Measurements from ENCODE around the gene UBQLN4.
A peak's percentile ranks its signal among the peaks of the same experiment; 100 is the strongest.

UBQLN4 gene

GRCh38 chr1:156053768-156054499 lies at the start of gene UBQLN4:
UBQLN4 (minus strand) TSS chr1:156053798; CDS start chr1:156053701, 97 bp downstream.
- DNase-seq (ENCODE audit: low read depth in 4 of 4, low spot score in 1 of 4) = peak; percentile 64 to 81 (median 76)

DNA sequence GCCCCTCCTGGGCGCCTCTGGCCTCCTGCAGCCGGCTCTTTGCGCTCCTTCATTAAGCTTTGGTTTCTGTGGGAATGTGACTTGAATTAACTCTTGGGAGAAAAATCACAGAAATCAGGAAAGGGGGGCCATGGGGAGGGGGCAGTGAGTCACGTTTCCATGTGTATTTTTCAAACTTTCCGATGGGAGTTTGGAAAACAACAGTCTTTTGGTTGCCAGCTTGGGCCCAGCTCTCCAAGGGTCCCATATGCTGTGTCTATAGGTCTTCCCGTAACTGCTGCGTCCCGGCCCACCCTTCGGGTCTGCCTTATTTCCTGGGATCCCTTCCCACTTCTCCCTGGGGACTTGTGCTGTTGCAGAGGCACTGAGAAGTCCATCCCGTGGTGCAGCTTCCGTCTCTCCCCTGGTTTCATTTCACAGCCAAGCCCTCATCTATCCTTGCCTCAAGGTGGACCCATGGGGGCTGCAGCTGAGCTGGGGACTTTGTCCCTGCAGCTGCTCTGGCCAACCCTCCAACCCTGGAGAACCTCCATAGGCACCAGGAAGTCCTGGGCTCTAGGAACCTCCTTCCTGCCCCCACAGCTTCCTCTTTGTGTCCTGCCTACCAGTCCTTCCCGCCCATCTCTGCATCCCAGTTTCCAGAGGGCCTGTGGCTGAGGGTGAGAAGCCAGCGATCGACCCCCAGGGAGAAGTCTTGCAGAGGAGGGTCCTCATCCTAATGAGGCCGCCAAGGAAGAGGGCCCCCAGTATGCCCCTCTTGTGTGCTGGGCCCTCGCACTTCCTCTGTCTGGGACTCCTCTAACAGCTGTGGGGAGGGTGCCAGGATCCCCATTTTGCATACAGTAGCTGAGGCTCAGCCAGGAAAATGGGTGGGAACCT lies 49.3 kb upstream of the UBQLN4 start:
- no peak for DNase-seq (ENCODE audit: low read depth in 4 of 4, low spot score in 1 of 4)

GRCh38 chr1:156101880-156102279 lies 48.3 kb upstream of the UBQLN4 start:
- no peak for DNase-seq (ENCODE audit: low read depth in 4 of 4, low spot score in 1 of 4)

DNA sequence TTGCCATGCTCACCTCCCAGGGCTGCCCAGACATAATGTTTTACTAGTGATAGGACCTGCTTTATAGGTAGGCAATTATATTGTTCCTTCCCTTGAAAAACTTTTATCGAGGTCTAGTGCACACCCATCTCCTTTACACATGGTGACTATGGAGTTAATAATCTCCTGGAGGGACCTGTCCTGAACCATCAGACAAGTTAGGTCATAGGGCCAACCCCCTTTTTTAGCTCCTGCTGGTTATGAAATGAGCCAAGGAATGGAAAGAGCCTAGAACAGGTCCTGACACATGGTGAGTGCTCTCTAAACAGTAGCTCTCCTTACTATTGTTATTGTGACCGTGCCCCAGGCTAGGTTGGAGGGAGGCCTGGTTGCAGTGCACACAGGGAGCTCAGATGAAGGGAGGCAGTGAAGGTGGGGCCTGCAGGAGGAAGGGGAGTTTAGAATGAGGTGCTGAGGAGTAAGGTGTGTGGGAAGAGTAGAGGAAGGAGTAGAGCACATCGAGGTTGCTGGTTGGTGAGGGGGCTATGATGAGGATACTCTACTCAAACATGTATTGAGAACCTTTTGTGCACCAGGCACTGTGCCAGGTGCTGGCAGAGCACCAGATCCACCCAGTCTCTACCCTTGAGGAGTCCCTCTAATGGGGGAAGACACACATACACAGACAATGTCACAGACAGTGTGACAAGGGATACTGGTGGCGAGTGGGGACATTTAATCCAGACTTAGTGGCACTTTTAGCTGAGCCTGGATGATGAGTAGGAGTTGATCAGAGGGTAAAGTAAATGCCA lies 46.8 kb upstream of the UBQLN4 start:
- no peak for DNase-seq (ENCODE audit: low read depth in 4 of 4, low spot score in 1 of 4)

DNA sequence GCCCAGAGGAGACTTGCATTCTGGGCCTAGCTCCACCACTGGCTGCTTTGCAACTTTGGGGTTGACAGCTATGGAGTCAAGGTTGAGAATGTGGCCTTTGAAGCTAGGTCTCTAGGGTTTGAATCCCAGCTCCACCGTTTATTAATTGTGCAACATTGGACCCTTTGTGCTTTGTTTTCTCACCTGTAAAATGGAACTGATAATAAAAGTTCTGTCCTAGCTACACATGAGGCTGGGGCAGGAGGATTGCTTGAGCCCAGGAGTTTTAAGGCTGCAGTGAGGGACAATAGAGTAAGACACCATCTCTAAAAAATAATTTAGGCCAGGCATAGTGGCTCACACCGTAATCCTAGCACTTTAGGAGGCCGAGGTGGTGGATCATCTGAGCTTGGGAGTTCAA lies 45.7 kb upstream of the UBQLN4 start:
- no peak for DNase-seq (ENCODE audit: low read depth in 4 of 4, low spot score in 1 of 4)

DNA sequence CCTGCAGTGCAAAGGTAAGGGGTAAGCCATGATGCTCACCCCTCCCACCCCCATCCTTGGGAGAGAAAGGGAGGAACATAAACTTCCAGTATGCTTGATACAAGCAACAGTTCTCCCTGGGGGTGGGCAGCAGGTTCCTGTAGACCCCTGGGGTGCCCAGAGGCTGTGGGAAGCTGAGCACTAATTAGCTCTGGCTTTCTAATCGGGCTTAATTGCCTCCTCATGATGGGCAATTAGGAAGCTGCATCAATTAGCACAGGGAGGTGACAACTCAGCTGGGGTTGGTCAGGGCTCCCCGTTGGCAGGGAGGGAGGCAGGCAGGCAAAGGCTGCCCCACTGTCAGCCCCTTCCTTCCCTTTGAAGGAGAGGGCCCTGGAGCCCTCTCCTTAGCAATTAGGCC lies 45.2 kb upstream of the UBQLN4 start:
- DNase-seq (ENCODE audit: low read depth in 4 of 4, low spot score in 1 of 4) = no peak

- peak in 2 of 4 experiments; percentile 25 to 56 for DNase-seq (ENCODE audit: low read depth in 4 of 4, low spot score in 1 of 4)
Measured at GRCh38 chr1:156097499-156098178, 44.0 kb upstream of the UBQLN4 start.

- DNase-seq (ENCODE audit: low read depth in 4 of 4, low spot score in 1 of 4) = peak; percentile 67 to 90 (median 76)
Measured at GRCh38 chr1:156096640-156097391, 43.2 kb upstream of the UBQLN4 start.

DNA sequence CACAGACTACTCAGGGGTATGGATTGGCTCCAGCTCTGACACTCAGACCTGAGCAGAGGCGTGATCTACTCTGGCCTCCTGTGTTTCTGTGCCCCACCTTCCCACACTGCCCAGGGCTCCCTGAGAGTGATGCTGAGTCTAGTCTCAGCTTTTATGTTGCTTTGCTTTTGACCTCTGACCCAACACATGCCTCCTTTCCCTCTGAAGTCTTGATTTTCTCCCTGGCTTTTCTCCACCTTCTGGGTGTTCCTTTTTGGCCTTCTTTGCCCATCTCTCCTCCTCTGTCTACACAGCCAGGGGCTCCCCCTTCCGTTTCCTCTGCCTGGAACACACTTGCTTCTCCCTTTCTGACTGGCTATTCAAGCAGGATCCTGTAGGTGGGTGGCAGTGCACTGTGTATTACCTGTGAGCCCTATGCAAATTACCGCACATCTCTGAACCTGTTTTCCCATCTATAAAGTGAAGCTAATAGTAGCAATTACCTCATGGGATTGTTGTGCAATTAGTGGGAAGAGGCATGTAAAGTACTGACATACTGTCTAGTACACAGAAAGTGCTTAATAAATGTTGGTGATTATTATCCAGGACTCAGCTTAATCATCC lies 42.4 kb upstream of the UBQLN4 start:
- no peak for DNase-seq (ENCODE audit: low read depth in 4 of 4, low spot score in 1 of 4)

GRCh38 chr1:156091610-156092009 lies 38.0 kb upstream of the UBQLN4 start:
- no peak for DNase-seq (ENCODE audit: low read depth in 4 of 4, low spot score in 1 of 4)

DNA sequence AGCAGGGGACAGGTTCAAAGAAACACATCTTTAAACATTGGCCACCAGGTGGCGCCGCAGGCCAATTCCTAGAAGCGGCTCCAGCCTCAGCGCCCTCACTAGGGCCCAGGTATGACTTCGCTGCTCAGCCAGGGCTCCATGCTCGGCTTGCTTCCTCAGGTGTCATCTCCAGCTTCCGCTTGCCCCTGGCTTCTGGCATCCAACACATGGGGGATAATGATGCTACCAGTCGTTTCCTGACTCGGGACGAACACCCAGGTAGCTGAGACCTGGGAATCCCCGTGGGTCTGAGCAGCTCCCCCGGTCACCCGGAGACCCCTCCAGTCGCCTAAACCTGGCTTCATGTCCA lies 37.2 kb upstream of the UBQLN4 start:
- peak; percentile 83 to 86 (median 84) for DNase-seq (ENCODE audit: low read depth in 4 of 4, low spot score in 1 of 4)

DNA sequence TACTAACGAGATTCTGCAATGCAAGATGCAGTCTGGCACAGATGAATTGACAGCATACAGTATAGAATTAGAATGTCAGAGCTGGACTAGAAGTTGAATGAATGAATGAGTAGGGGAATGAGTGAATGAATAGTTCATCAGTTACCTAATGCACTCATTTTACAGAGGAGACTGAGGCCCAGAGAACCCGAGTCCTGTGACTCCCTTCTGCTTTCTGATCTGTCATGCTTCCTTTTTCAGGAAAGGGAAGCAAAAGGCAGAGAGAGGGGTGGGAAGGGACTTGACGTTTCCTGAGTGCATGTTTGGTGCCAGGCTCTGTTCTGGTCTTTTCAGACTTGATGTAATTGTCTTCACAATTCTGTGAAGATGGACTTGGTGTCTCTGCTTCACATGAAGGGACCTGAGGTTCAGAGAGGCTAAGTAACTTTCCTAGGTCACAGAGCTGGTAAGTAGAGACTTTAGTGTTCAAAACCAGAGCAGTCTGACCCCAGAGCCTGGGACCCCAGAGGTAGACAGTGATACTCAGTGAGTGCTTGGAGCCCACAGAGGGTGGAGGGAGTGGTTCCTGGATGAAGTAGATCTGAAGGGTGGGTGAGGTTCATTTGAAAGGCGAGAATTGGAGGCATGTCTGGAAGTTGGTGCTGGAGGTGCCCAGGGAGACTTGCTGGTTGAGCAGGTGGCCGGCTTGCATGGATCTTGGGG lies 36.7 kb upstream of the UBQLN4 start:
- no peak for DNase-seq (ENCODE audit: low read depth in 4 of 4, low spot score in 1 of 4)

DNA sequence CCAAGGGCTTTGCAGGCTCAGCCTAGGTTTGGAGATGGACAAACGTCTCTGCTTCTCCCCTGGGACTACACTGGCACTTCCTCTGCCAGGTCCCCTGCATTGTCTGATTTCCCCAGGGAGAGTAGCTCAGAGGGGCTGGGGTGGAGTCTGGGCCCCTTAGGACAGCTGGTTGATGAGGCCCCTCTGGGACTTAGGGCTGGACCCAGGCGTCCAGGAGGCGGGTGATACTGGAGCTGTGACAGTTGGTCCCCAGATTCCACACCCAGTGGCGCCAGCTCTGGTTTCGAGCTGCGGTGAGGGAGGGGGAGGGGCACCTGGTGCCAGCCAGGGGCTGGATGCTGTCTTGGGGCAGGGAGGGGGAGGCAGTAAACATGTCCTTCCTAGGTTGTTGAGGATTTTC lies 36.1 kb upstream of the UBQLN4 start:
- DNase-seq (ENCODE audit: low read depth in 4 of 4, low spot score in 1 of 4) = no peak

DNA sequence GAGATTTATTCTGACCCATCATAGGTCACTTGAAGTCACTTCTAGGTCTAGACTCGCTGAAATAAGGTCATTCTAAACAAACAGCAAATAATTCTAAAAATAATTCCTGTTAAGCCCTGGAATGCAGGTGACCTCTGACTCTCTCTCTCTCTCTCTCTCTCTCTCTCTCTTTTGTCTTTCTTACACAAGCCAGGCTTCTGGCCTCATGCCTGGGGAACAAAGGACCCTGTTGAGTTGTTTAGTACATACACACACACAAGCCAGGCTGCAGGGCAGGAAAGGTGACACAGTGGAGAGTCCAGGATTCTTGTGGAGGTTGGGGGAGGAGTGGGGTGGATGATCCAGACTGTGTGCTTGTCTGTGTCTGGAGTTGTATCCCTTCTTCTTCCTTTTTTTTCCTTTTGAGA lies 32.7 kb upstream of the UBQLN4 start:
- DNase-seq (ENCODE audit: low read depth in 4 of 4, low spot score in 1 of 4) = no peak

- DNase-seq (ENCODE audit: low read depth in 4 of 4, low spot score in 1 of 4) = no peak
Measured at GRCh38 chr1:156083800-156084790, 30.5 kb upstream of the UBQLN4 start.

- DNase-seq (ENCODE audit: low read depth in 4 of 4, low spot score in 1 of 4) = peak in 2 of 4 experiments; percentile 42 to 54
Measured at GRCh38 chr1:156082309-156083091, 28.9 kb upstream of the UBQLN4 start, which contains the start of gene MEX3A. MEX3A (minus strand) TSS chr1:156082465; CDS start chr1:156081998, 467 bp downstream.

DNA sequence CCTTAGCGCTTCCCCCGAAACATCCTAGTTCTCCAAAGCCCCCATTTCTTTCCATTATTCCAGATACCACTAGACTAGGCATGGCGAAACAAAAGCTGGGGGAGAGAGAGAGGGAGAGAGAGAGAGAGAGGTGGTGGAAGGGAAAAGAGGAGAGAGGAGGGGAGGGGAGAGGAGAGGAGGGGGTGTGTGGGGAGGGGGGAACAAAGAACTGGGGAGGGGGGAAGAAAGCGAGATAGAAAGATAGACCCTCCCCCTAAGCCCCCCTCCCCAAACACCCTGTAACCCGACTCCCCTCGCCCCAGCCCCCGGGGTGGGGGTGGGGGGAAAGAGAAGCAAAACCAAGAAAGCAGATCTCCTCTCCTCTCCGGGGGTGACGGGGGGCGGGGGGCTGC lies 28.3 kb upstream of the UBQLN4 start:
- DNase-seq (ENCODE audit: low read depth in 4 of 4, low spot score in 1 of 4) = no peak
